Fibroblast of lung (primary cell): ENCODE data around the gene CHTF18. TPM values are rescaled to one million over a fixed set of nuclear protein-coding genes. Genes with fewer than 3 reads are reported as not detected.

ENCODE experiments used
- DNase-seq, 2 donors: peaks; one replicate each; pipeline versions ENCODE4 v3.0.0 to v3.0.0-alpha.2; 2010; ENCODE audit warnings: low read depth in 2 of 2
- H2AFZ ChIP-seq: 2 replicates; pipeline ENCODE4 v1.5.1; 2012; ENCODE audit warnings: low read length, control low read depth, inconsistent platforms
- H3K27ac ChIP-seq: 2 replicates; pipeline ENCODE4 v1.5.1; 2011; ENCODE audit warnings: low read length, control low read depth; ENCODE audit not compliant: insufficient read depth
- H3K27me3 ChIP-seq: 2 replicates; pipeline ENCODE4 v1.5.1; 2011; ENCODE audit warnings: mild to moderate bottlenecking, low read length; ENCODE audit not compliant: control insufficient read depth, insufficient read depth
- H3K36me3 ChIP-seq: 2 replicates; pipeline ENCODE4 v1.5.1; 2011; ENCODE audit warnings: low read length; ENCODE audit not compliant: control insufficient read depth, insufficient read depth
- H3K4me1 ChIP-seq: 2 replicates; pipeline ENCODE4 v1.5.1; 2011; ENCODE audit warnings: low read length; ENCODE audit not compliant: control insufficient read depth, insufficient read depth; ENCODE audit errors: extremely low read depth
- H3K4me2 ChIP-seq: 2 replicates; pipeline ENCODE4 v1.5.1; 2011; ENCODE audit warnings: low read length, control low read depth; ENCODE audit not compliant: insufficient read depth; ENCODE audit errors: extremely low read depth
- H3K4me3 ChIP-seq, 4 experiments: fragments of 200-600 bp in 1 of 4; sonication (generic) in 1 of 4; replicated peaks in 1 of 4; 2 replicates each; pipeline ENCODE4 v1.5.1; 2011 to 2016; ENCODE audit warnings: low read length in 4 of 4, low read depth in 3 of 4, mild to moderate bottlenecking in 3 of 4, control low read depth in 2 of 4, inconsistent platforms in 1 of 4, mixed read lengths in 1 of 4; ENCODE audit not compliant: insufficient read depth in 1 of 4; ENCODE audit errors: control extremely low read depth in 1 of 4
- H3K79me2 ChIP-seq: 2 replicates; pipeline ENCODE4 v1.5.1; 2012; ENCODE audit warnings: mild to moderate bottlenecking, low read length, inconsistent platforms; ENCODE audit not compliant: control insufficient read depth, insufficient read depth
- H3K9ac ChIP-seq: 2 replicates; pipeline ENCODE4 v1.5.1; 2011; ENCODE audit warnings: mild to moderate bottlenecking, low read length, control low read depth; ENCODE audit not compliant: insufficient read depth
- H3K9me3 ChIP-seq: 2 replicates; pipeline ENCODE4 v1.5.1; 2012; ENCODE audit warnings: low read depth, low read length; ENCODE audit not compliant: control insufficient read depth, insufficient read depth
- H4K20me1 ChIP-seq: 2 replicates; pipeline ENCODE4 v1.5.1; 2011; ENCODE audit warnings: low read length; ENCODE audit not compliant: control insufficient read depth, insufficient read depth; ENCODE audit errors: extremely low read depth
- CTCF ChIP-seq, 2 donors: IDR thresholded peaks in 1 of 2; conservative IDR thresholded peaks in 1 of 2; 1 replicate in 1 of 2; 2 replicates in 1 of 2; pipeline ENCODE4 v1.5.1; 2011 to 2012; ENCODE audit warnings: low read length in 2 of 2, control low read depth in 1 of 2, inconsistent platforms in 1 of 2, low read depth in 1 of 2, mild to moderate bottlenecking in 1 of 2
- EZH2 ChIP-seq: IDR thresholded peaks from 2 replicates; pipeline ENCODE4 v1.5.1; 2012; ENCODE audit warnings: low read length, control low read depth, mild to moderate bottlenecking; ENCODE audit errors: missing control alignments
- polyA plus RNA-seq, 2 donors: library from polyadenylated mRNA; depleted of rRNA in 1 of 2; stranded (reverse) in 1 of 2; unstranded in 1 of 2; fragments of >200 nt; gene quantifications; 2 replicates each; pipeline ENCODE4 v1.2.1, GENCODE V29; 2011 to 2012; ENCODE audit warnings: missing spikeins in 1 of 2
- total RNA-seq: library from RNA; depleted of rRNA; stranded (reverse); fragments of >200 nt; gene quantifications from 2 replicates; pipeline ENCODE4 v1.2.1, GENCODE V29; 2014

The CHTF18 gene
- total and polyA plus RNA-seq, 2 donors (not counting 1 experiment from before 2014, with no cell fraction given), result 1.1 to 4.3 TPM

GRCh38 chr16:799948-800833 lies 11.8 kb downstream of the CHTF18 start, which contains the start of gene GNG13:
TSS of gene GNG13 (minus strand) at chr16:800734. CDS start at chr16:799077, 1,657 bp downstream.
- peaks cover 6% of the 10 kb centered on the region for H3K36me3 ChIP-seq
- H3K9me3 ChIP-seq, result no peaks in the 10 kb centered on the region
- no peaks in the 10 kb centered on the region for H3K4me1 ChIP-seq
- H3K27ac ChIP-seq, result no peak within 1 kb of the TSS
- H3K27me3 ChIP-seq, result peaks cover 19% of the 10 kb centered on the region
- no peak for DNase-seq
- H4K20me1 ChIP-seq, result no peaks in the 10 kb centered on the region
- no peak within 1 kb of the TSS for H3K4me3 ChIP-seq
- H3K79me2 ChIP-seq, result no peaks in the 10 kb centered on the region
- H3K9ac ChIP-seq, result no peak within 1 kb of the TSS
- TF ChIP-seq EZH2, result peak; percentile 88
- no peak for TF ChIP-seq CTCF (conservative IDR thresholded peaks at IDR 0.05 in 1 of 2, IDR thresholded peaks at IDR 0.05 in 1 of 2; ENCODE audit: low read depth in 1 of 2, low read length in 2 of 2)
- H3K4me2 ChIP-seq, result no peak within 1 kb of the TSS
- no peak within 1 kb of the TSS for H2AFZ ChIP-seq

- TF ChIP-seq EZH2, result peak; percentile 81
- no peak for TF ChIP-seq CTCF (conservative IDR thresholded peaks at IDR 0.05 in 1 of 2, IDR thresholded peaks at IDR 0.05 in 1 of 2; ENCODE audit: low read depth in 1 of 2, low read length in 2 of 2)
- no peaks in the 10 kb centered on the region for H3K79me2 ChIP-seq
- no peak overlapping the region for H3K4me3 ChIP-seq
- no peak for DNase-seq
- no peak overlapping the region for H3K4me2 ChIP-seq
- H3K27ac ChIP-seq, result no peak overlapping the region
- H4K20me1 ChIP-seq, result no peaks in the 10 kb centered on the region
- H3K27me3 ChIP-seq, result peaks cover 19% of the 10 kb centered on the region
- H3K9me3 ChIP-seq, result no peaks in the 10 kb centered on the region
- no peaks in the 10 kb centered on the region for H3K4me1 ChIP-seq
- peaks cover 2% of the 10 kb centered on the region for H3K36me3 ChIP-seq
- no peak overlapping the region for H3K9ac ChIP-seq
- no peak overlapping the region for H2AFZ ChIP-seq
Observed at GRCh38 chr16:800834-801511, 12.6 kb downstream of the CHTF18 start.
